HFF-Myc (cell line): ENCODE measurements around the gene MBD3L3.
A peak's percentile ranks its signal among the peaks of the same experiment; 100 is the strongest.
"Not testable (repeated sequence)": the region's sequence is repeated elsewhere in the genome, so short reads cannot be mapped to it uniquely, and the experiment has no call there.

Experiments used
- DNase-seq: peaks from one replicate; pipeline ENCODE4 v3.0.0-alpha.2; 2011; ENCODE audit warnings: low read depth; ENCODE audit errors: extremely low read depth
- H3K4me3 ChIP-seq: replicated peaks from 2 replicates; pipeline ENCODE4 v1.5.1; 2011; ENCODE audit warnings: low read depth, mild to moderate bottlenecking, control low read depth, low read length
- CTCF ChIP-seq: IDR thresholded peaks from 2 replicates; pipeline ENCODE4 v1.5.1; 2012; ENCODE audit warnings: mild to moderate bottlenecking, low read depth, low read length, control low read depth; ENCODE audit errors: missing control alignments

Gene MBD3L3

GRCh38 chr19:7058576-7058975 lies at the start of gene MBD3L3:
Gene MBD3L3, minus strand, starts transcription at chr19:7058676. Its CDS starts 71 bp downstream, at chr19:7058605.
- not testable (repeated sequence) for H3K4me3 ChIP-seq, DNase-seq

GRCh38 chr19:7106711-7107657 lies 48.5 kb upstream of the MBD3L3 start:
- H3K4me3 ChIP-seq, result no peak overlapping the region
- no peak for TF ChIP-seq CTCF
- DNase-seq, result no peak

- TF ChIP-seq CTCF, result no peak
- DNase-seq, result no peak
- H3K4me3 ChIP-seq, result no peak overlapping the region
Measured at GRCh38 chr19:7104747-7105447, 46.4 kb upstream of the MBD3L3 start.

GRCh38 chr19:7101498-7102253 lies 43.2 kb upstream of the MBD3L3 start:
- DNase-seq, result no peak
- no peak overlapping the region for H3K4me3 ChIP-seq
- no peak for TF ChIP-seq CTCF

GRCh38 chr19:7099597-7099921 lies 41.1 kb upstream of the MBD3L3 start:
- H3K4me3 ChIP-seq, result peak overlapping the region; percentile 45
- no peak for TF ChIP-seq CTCF
- DNase-seq, result no peak

- peak; percentile 79 for DNase-seq
- H3K4me3 ChIP-seq, result peak overlapping the region; percentile 45
- TF ChIP-seq CTCF, result no peak
Measured at GRCh38 chr19:7098701-7099596, 40.5 kb upstream of the MBD3L3 start.
